Spleen (tissue), 11 donors: Measurements from ENCODE around the gene LY6G6C. TPM values are rescaled to one million over a fixed set of nuclear protein-coding genes. Genes with fewer than 3 reads are reported as not detected.

Source experiments
- DNase-seq: peaks from one replicate; pipeline ENCODE4 v3.0.0-alpha.2; 2020
- H3K27ac ChIP-seq, 8 donors: fragments of 200-600 bp; sonication (generic) in 7 of 8; 1 replicate in 4 of 8; 2 replicates in 4 of 8; pipeline versions ENCODE4 v1.5.0 to v1.8.0; 2016 to 2021; ENCODE audit warnings: inconsistent platforms in 4 of 8, mild to moderate bottlenecking in 4 of 8, moderate library complexity in 1 of 8
- H3K27me3 ChIP-seq, 7 donors: fragments of 200-600 bp; sonication (generic) in 6 of 7; replicated peaks in 1 of 7; 1 replicate in 4 of 7; 2 replicates in 3 of 7; pipeline versions ENCODE4 v1.5.0 to v1.8.0; 2016 to 2021; ENCODE audit warnings: inconsistent platforms in 3 of 7, mild to moderate bottlenecking in 1 of 7
- H3K36me3 ChIP-seq, 6 donors: fragments of 200-600 bp; sonication (generic) in 5 of 6; 1 replicate in 4 of 6; 2 replicates in 2 of 6; pipeline versions ENCODE4 v1.5.0 to v1.8.0; 2016 to 2021; ENCODE audit warnings: inconsistent platforms in 2 of 6
- H3K4me1 ChIP-seq, 6 donors: fragments of 200-600 bp; sonication (generic) in 5 of 6; 1 replicate in 3 of 6; 2 replicates in 3 of 6; pipeline versions ENCODE4 v1.5.0 to v1.8.0; 2016 to 2021; ENCODE audit warnings: inconsistent platforms in 3 of 6
- H3K4me3 ChIP-seq, 8 donors: fragments of 200-600 bp; sonication (generic) in 7 of 8; 1 replicate in 4 of 8; 2 replicates in 4 of 8; pipeline versions ENCODE4 v1.5.0 to v1.8.0; 2016 to 2021; ENCODE audit warnings: inconsistent platforms in 4 of 8, mild to moderate bottlenecking in 4 of 8, moderate library complexity in 2 of 8
- H3K9me3 ChIP-seq, 8 donors: fragments of 200-600 bp; sonication (generic) in 7 of 8; 1 replicate in 4 of 8; 2 replicates in 4 of 8; pipeline versions ENCODE4 v1.5.0 to v1.8.0; 2016 to 2021; ENCODE audit warnings: inconsistent platforms in 4 of 8
- POLR2A ChIP-seq, 3 donors: fragments of 450-650 bp; IDR thresholded peaks; one replicate each; pipeline ENCODE4 v1.5.1; 2017; ENCODE audit warnings: antibody characterized with exemption in 3 of 3, mild to moderate bottlenecking in 1 of 3
- POLR2AphosphoS5 ChIP-seq, 3 donors: sonication (generic); formaldehyde crosslinking; IDR thresholded peaks; one replicate each; pipeline ENCODE4 v1.5.1; 2017; ENCODE audit warnings: antibody characterized with exemption in 3 of 3
- WGBS, 5 donors: extraction: QIAGEN DNeasy Blood & Tissue Kit in 3 of 5; methylation state at CpG; one replicate each; pipeline versions ENCODE4 v1.1.5 to v1.1.7; 2013 to 2018; 5-methylcytosine and 5-hydroxymethylcytosine counted together
- intact Hi-C: fragments of 100-400 bp; cut with DNase I; formaldehyde crosslinking; loops from one replicate; pipeline ENCODE4 v1.15.0; 2023; ENCODE audit warnings: low total_unique reads
- polyA plus RNA-seq, 3 donors: library from polyadenylated mRNA; stranded (reverse); fragments of 200-250 nt; gene quantifications; one replicate each; pipeline ENCODE4 v1.2.1, GENCODE V29; 2013
- total RNA-seq, 7 donors: library from RNA; depleted of rRNA in 3 of 7; stranded (reverse); fragments of >200 nt in 3 of 7; fragmentation: NEBNext Ultra II Directional in 4 of 7; extraction: Animal tissue kit (Norgen Biotek cat#: 25700) in 4 of 7; gene quantifications; one replicate each; pipeline versions ENCODE4 v1.1.0 to v1.2.1, GENCODE V29; 2016 to 2021
- TF ChIP-seq, protein P1 (sequence below), 11 experiments: fragments of 200-600 bp in 7 of 11; fragments of 450-650 bp in 4 of 11; sonication (generic) in 4 of 11; IDR thresholded peaks in 8 of 11; conservative IDR thresholded peaks in 3 of 11; 1 replicate in 7 of 11; 2 replicates in 4 of 11; pipeline versions ENCODE4 v1.4.0 to v1.8.0; 2016 to 2021; ENCODE audit warnings: antibody characterized with exemption in 11 of 11, inconsistent platforms in 4 of 11, mild to moderate bottlenecking in 1 of 11
- donor health status: healthy with polysubstance abuse.
- donor health status: DM: no; HTN: no; CAD: no; lungs with moderate emphysema.
- donor health status: DM: no; HTN: no; CAD: no.
- donor health status: Bipolar disorder and iron deficiency.
- donor health status: healthy.
- donor health status: DM: no; HTN: no; CAD: no.
- donor health status: DM: yes; HTN: yes; CAD: no.

Gene LY6G6C
- total and polyA plus RNA-seq, 10 donors, result 0.49 to 0.77 TPM; not detected in 8

DNA sequence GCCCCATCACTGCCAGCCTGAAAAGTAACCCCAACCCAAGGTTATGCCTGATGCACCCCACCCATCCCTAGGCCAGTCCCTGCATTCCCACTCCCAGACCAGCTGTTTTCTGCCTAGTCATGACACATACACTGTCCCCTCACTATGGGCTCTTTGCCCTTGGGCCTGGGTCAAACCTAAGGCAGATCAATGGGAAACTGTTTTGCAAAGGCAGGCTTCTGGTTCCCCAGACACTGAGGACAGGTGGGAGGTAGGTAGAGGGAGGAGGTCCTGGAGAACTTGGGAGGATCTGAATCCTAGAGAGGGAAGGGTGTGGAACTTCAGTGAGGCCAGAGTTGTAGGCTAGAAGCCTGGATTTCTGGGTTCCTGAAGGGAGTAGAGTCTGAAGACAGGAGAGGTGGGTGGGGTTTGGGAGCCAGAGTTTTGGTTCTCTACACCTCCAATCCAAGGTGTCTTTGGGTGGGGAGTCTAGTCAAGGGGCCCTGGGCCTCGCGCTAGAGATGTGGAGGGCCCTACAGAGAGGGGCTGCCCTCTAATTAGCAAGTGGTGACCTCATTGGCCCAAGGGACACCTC lies 12.8 kb upstream of the LY6G6C start:
- Histone ChIP-seq H3K36me3 (peaks cover 7 to 43% (median 38%) of the 10 kb centered on the region in 6 donors), H3K4me3 (peak overlapping the region; percentile 80 to 95 (median 88)), H3K27ac (peak overlapping the region; percentile 81 to 99 (median 96)), H3K9me3 (no peaks in the 10 kb centered on the region), H3K4me1 (peaks cover 53 to 89% (median 81%) of the 10 kb centered on the region in 6 donors), H3K27me3 (no peaks in the 10 kb centered on the region)
- TF ChIP-seq POLR2AphosphoS5 (IDR thresholded peaks at IDR 0.05), result no peak
- TF ChIP-seq, protein P1, sequence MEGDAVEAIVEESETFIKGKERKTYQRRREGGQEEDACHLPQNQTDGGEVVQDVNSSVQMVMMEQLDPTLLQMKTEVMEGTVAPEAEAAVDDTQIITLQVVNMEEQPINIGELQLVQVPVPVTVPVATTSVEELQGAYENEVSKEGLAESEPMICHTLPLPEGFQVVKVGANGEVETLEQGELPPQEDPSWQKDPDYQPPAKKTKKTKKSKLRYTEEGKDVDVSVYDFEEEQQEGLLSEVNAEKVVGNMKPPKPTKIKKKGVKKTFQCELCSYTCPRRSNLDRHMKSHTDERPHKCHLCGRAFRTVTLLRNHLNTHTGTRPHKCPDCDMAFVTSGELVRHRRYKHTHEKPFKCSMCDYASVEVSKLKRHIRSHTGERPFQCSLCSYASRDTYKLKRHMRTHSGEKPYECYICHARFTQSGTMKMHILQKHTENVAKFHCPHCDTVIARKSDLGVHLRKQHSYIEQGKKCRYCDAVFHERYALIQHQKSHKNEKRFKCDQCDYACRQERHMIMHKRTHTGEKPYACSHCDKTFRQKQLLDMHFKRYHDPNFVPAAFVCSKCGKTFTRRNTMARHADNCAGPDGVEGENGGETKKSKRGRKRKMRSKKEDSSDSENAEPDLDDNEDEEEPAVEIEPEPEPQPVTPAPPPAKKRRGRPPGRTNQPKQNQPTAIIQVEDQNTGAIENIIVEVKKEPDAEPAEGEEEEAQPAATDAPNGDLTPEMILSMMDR (IDR thresholded peaks at IDR 0.05 in 8 of 11, conservative IDR thresholded peaks at IDR 0.05 in 3 of 11), result no peak
- no peak for TF ChIP-seq POLR2A (IDR thresholded peaks at IDR 0.05)
- intact Hi-C loops, result loop anchor here (10.0 kb wide), 2 partner anchors 60 to 90 kb away; partner anchors contain the start of genes HSPA1B and VARS1
- DNase-seq, result peak; percentile 40
- WGBS, 5 donors, result 0% methylated on average over 2 of the region's 2 CpGs; no CpG with 5 or more reads in 1 of the 5 donors

DNA sequence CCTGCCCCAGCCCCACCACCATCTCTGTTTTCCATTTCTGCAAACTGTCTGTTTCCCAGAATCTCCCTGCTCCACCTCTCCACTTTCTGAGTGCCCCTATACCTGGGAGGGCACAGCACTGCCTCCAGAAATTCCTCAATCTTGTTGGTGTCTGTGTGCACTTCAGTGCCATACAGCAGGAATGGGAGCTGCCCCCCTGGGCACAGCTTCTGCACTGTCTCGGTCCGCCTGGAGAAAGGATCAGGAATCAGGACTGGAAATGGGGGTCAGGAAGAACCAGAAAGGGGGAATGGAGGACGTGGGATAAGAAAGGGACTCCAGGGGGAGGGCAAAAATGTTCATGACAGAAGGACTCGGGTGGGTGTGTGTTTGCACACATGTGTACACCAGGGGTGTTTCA lies 12.2 kb upstream of the LY6G6C start:
- TF ChIP-seq, protein P1 (IDR thresholded peaks at IDR 0.05 in 8 of 11, conservative IDR thresholded peaks at IDR 0.05 in 3 of 11), result no peak
- TF ChIP-seq POLR2AphosphoS5 (IDR thresholded peaks at IDR 0.05), result no peak
- TF ChIP-seq POLR2A (IDR thresholded peaks at IDR 0.05), result no peak
- peaks cover 7 to 43% (median 38%) of the 10 kb centered on the region in 6 donors for H3K36me3 ChIP-seq
- no peaks in the 10 kb centered on the region for H3K27me3 ChIP-seq
- 78 to 85% (median 83%) methylated on average over 4 of the region's 4 CpGs for WGBS, 5 donors
- H3K4me3 ChIP-seq, result peak overlapping the region in 7 of 8 donors; percentile 80 to 95 (median 86)
- H3K27ac ChIP-seq, result peak overlapping the region in 7 of 8 donors; percentile 29 to 99 (median 96)
- H3K4me1 ChIP-seq, result peaks cover 52 to 89% (median 81%) of the 10 kb centered on the region in 6 donors
- intact Hi-C loops, result loop anchor here (10.0 kb wide), 2 partner anchors 61 to 91 kb away; partner anchors contain the start of genes HSPA1B and VARS1
- H3K9me3 ChIP-seq, result no peaks in the 10 kb centered on the region
- DNase-seq, result peak; percentile 44

DNA sequence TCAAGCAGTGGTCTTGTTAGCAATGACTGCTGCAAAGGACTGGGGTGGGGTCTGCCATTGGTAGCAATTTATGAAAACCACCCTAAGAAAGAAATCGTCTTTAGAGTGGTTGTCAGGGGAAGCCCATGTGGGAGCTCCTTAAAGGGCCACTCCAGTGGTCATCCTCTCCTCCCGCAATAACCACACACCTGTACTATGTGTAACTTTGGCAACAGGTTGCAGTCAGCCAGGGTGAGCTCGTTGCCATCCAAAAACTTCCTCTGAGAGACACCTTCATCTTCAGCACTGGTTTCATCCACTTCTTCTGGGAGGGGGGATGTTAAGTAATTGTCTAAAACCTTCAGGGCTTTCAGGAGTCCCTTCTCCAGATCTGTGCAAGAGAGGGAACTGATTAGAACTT lies 10.5 kb upstream of the LY6G6C start:
- H3K36me3 ChIP-seq, result peaks cover 7 to 52% (median 38%) of the 10 kb centered on the region in 6 donors
- H3K27me3 ChIP-seq, result no peaks in the 10 kb centered on the region
- peak overlapping the region in 7 of 8 donors; percentile 22 to 99 (median 94) for H3K27ac ChIP-seq
- DNase-seq, result no peak
- H3K4me1 ChIP-seq, result peaks cover 48 to 89% (median 81%) of the 10 kb centered on the region in 6 donors
- no peak overlapping the region for H3K4me3 ChIP-seq
- TF ChIP-seq, protein P1 (IDR thresholded peaks at IDR 0.05 in 8 of 11, conservative IDR thresholded peaks at IDR 0.05 in 3 of 11), result no peak
- TF ChIP-seq POLR2A (IDR thresholded peaks at IDR 0.05), result no peak
- TF ChIP-seq POLR2AphosphoS5 (IDR thresholded peaks at IDR 0.05), result no peak
- H3K9me3 ChIP-seq, result no peaks in the 10 kb centered on the region
- intact Hi-C loops, result loop anchor here (10.0 kb wide), 2 partner anchors 63 to 93 kb away; partner anchors contain the start of genes HSPA1B and VARS1
- WGBS, 5 donors, result 54 to 73% (median 58%) methylated on average over 3 of the region's 3 CpGs

DNA sequence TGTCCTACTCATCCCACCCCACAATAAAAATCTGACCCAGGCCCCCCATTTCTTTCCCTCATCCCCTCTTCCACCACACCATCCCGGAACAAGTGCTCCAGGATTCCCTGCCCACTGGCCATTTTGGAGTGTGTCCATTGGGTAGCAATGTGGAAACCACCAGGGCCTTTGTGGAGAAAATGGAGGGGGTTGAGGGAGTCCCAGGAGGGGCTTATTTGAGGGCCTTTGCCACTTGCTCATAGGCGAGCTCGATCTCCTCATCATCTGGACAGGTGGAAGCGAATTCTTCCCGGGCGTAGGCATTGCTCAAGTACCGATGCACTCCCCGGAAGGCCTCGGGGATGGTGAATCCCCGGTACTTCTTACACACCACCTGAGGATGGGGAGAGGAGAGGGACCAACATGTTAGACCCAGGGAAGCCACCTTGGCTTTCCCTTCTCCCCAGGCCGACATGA lies 9.1 kb upstream of the LY6G6C start:
- peaks cover 7 to 66% (median 40%) of the 10 kb centered on the region in 6 donors for H3K36me3 ChIP-seq
- peaks cover 48 to 95% (median 87%) of the 10 kb centered on the region in 6 donors for H3K4me1 ChIP-seq
- intact Hi-C loops, result loop anchor here (10.0 kb wide), 2 partner anchors 64 to 94 kb away; partner anchors contain the start of genes HSPA1B and VARS1
- H3K4me3 ChIP-seq, result peak overlapping the region in 5 of 8 donors; percentile 75 to 83 (median 80)
- WGBS, 5 donors, result 89 to 94% (median 90%) methylated on average over 11 of the region's 11 CpGs
- DNase-seq, result peak; percentile 71
- peak overlapping the region in 7 of 8 donors; percentile 93 to 99 (median 94) for H3K27ac ChIP-seq
- no peaks in the 10 kb centered on the region for H3K27me3 ChIP-seq
- H3K9me3 ChIP-seq, result no peaks in the 10 kb centered on the region
- peak in 1 of 3 donors; percentile 5 for TF ChIP-seq POLR2AphosphoS5 (IDR thresholded peaks at IDR 0.05)
- TF ChIP-seq, protein P1 (IDR thresholded peaks at IDR 0.05 in 8 of 11, conservative IDR thresholded peaks at IDR 0.05 in 3 of 11), result no peak
